Measurements from ENCODE around the gene PALD1.

- TF ChIP-seq CTCF (IDR thresholded peaks at IDR 0.05), result no peak
- no peak for TF ChIP-seq POLR2A (IDR thresholded peaks at IDR 0.05)
Measured at GRCh38 chr10:70433581-70434280, 44.8 kb upstream of the PALD1 start.

All from adrenal gland (tissue), 5 donors.